ENCODE data around the gene CD59.
"Not testable (repeated sequence)": the region's sequence is repeated elsewhere in the genome, so short reads cannot be mapped to it uniquely, and the experiment has no call there.

The CD59 gene

GRCh38 chr11:33661526-33661925 is 74.7 kb downstream of the CD59 start:
- DNase-seq; intact Hi-C loops (cut with DNase I): not testable (repeated sequence)

GRCh38 chr11:33660962-33661361 is 75.3 kb downstream of the CD59 start:
- intact Hi-C loops (cut with DNase I) = no loop called here
- no peak for DNase-seq

GRCh38 chr11:33659370-33660139 is 76.7 kb downstream of the CD59 start:
- DNase-seq = no peak
- intact Hi-C loops (cut with DNase I) = no loop called here

GRCh38 chr11:33658195-33658900 is 77.9 kb downstream of the CD59 start:
- intact Hi-C loops (cut with DNase I) = no loop called here
- DNase-seq = no peak

- intact Hi-C loops (cut with DNase I) = no loop called here
- no peak for DNase-seq
These were observed 78.5 kb downstream of the CD59 start for GRCh38 chr11:33657757-33658156.

GRCh38 chr11:33656768-33657167 is 79.5 kb downstream of the CD59 start:
- DNase-seq = no peak

GRCh38 chr11:33655842-33656600 is 80.2 kb downstream of the CD59 start:
- intact Hi-C loops (cut with DNase I) = no loop called here
- DNase-seq = no peak

More at GRCh38 chr11:33656768-33657167, 79.5 kb downstream of the CD59 start:
- intact Hi-C loops (cut with DNase I) = no loop called here

- intact Hi-C loops (cut with DNase I) = no loop called here
- DNase-seq = no peak
These were observed 81.6 kb downstream of the CD59 start for GRCh38 chr11:33654594-33654993.
